ENCODE data around the gene STK32B. TPM values are rescaled to one million over a fixed set of nuclear protein-coding genes. Genes with fewer than 3 reads are reported as not detected.
"Not testable (repeated sequence)": the region's sequence is repeated elsewhere in the genome, so short reads cannot be mapped to it uniquely, and the experiment has no call there.

STK32B gene
- total RNA-seq, 2 experiments from 2014 or later: not detected

GRCh38 chr4:5250536-5250935, 199.3 kb downstream of the STK32B start:
- CTCF ChIA-PET; intact Hi-C loops (cut with micrococcal nuclease); H3K4me3 Mint-ChIP-seq; H3K27me3 Mint-ChIP-seq; H3K9me3 Mint-ChIP-seq; H3K4me1 Mint-ChIP-seq (ENCODE audit: low read depth); H3K27ac Mint-ChIP-seq; POLR2A ChIA-PET; H3K36me3 Mint-ChIP-seq; DNase-seq: not testable (repeated sequence)

- intact Hi-C loops (cut with micrococcal nuclease): no loop called here
- no peaks in the 10 kb centered on the region for H3K27me3 Mint-ChIP-seq
- no peaks in the 10 kb centered on the region for H3K9me3 Mint-ChIP-seq
- POLR2A ChIA-PET: no interaction called here
- no peaks in the 10 kb centered on the region for H3K36me3 Mint-ChIP-seq
- H3K4me3 Mint-ChIP-seq: no peak overlapping the region
- CTCF ChIA-PET: no interaction called here
- H3K27ac Mint-ChIP-seq: no peak overlapping the region
- no peaks in the 10 kb centered on the region for H3K4me1 Mint-ChIP-seq (ENCODE audit: low read depth)
- DNase-seq: no peak
These were observed 205.1 kb downstream of the STK32B start for GRCh38 chr4:5256421-5256820.

- no peaks in the 10 kb centered on the region for H3K4me1 Mint-ChIP-seq (ENCODE audit: low read depth)
- H3K4me3 Mint-ChIP-seq: no peak overlapping the region
- intact Hi-C loops (cut with micrococcal nuclease): no loop called here
- POLR2A ChIA-PET: interaction anchor here (0.6 kb wide), 1 partner anchor 492 kb away, joined by 3 read pairs; no protein-coding TSS in a partner anchor
- no peaks in the 10 kb centered on the region for H3K9me3 Mint-ChIP-seq
- DNase-seq: no peak
- H3K36me3 Mint-ChIP-seq: no peaks in the 10 kb centered on the region
- CTCF ChIA-PET: no interaction called here
- no peak overlapping the region for H3K27ac Mint-ChIP-seq
- no peaks in the 10 kb centered on the region for H3K27me3 Mint-ChIP-seq
These were observed 205.8 kb downstream of the STK32B start for GRCh38 chr4:5257086-5257485.

GRCh38 chr4:5259471-5259870, 208.2 kb downstream of the STK32B start:
- Mint-ChIP-seq H3K36me3 (no peaks in the 10 kb centered on the region), H3K4me3 (no peak overlapping the region), H3K27ac (no peak overlapping the region), H3K4me1 (ENCODE audit: low read depth) (no peaks in the 10 kb centered on the region), H3K27me3 (no peaks in the 10 kb centered on the region), H3K9me3 (no peaks in the 10 kb centered on the region)
- ChIA-PET POLR2A (no interaction called here), CTCF (no interaction called here)
- intact Hi-C loops (cut with micrococcal nuclease): no loop called here
- DNase-seq: no peak

GRCh38 chr4:5260121-5260520, 208.8 kb downstream of the STK32B start:
- CTCF ChIA-PET: no interaction called here
- H3K27me3 Mint-ChIP-seq: no peaks in the 10 kb centered on the region
- no peak overlapping the region for H3K4me3 Mint-ChIP-seq
- intact Hi-C loops (cut with micrococcal nuclease): no loop called here
- no peaks in the 10 kb centered on the region for H3K4me1 Mint-ChIP-seq (ENCODE audit: low read depth)
- POLR2A ChIA-PET: no interaction called here
- H3K36me3 Mint-ChIP-seq: no peaks in the 10 kb centered on the region
- no peak overlapping the region for H3K27ac Mint-ChIP-seq
- no peak for DNase-seq
- no peaks in the 10 kb centered on the region for H3K9me3 Mint-ChIP-seq

GRCh38 chr4:5261866-5262265, 210.6 kb downstream of the STK32B start:
- H3K9me3 Mint-ChIP-seq: no peaks in the 10 kb centered on the region
- ChIA-PET POLR2A (no interaction called here), CTCF (interaction anchor here (0.6 kb wide), 1 partner anchor 10 kb away, joined by 3 read pairs; no protein-coding TSS in a partner anchor)
- intact Hi-C loops (cut with micrococcal nuclease): no loop called here
- H3K36me3 Mint-ChIP-seq: no peaks in the 10 kb centered on the region
- no peaks in the 10 kb centered on the region for H3K27me3 Mint-ChIP-seq
- no peaks in the 10 kb centered on the region for H3K4me1 Mint-ChIP-seq (ENCODE audit: low read depth)
- DNase-seq: no peak
- H3K4me3 Mint-ChIP-seq: no peak overlapping the region
- no peak overlapping the region for H3K27ac Mint-ChIP-seq

- Mint-ChIP-seq H3K36me3 (no peaks in the 10 kb centered on the region), H3K4me1 (ENCODE audit: low read depth) (no peaks in the 10 kb centered on the region), H3K9me3 (no peaks in the 10 kb centered on the region), H3K27ac (no peak overlapping the region), H3K27me3 (no peaks in the 10 kb centered on the region), H3K4me3 (no peak overlapping the region)
- ChIA-PET POLR2A (no interaction called here), CTCF (no interaction called here)
- intact Hi-C loops (cut with micrococcal nuclease): no loop called here
- DNase-seq: no peak
These were observed 215.7 kb downstream of the STK32B start for GRCh38 chr4:5266991-5267390.

GRCh38 chr4:5267408-5267807, 216.1 kb downstream of the STK32B start:
- Mint-ChIP-seq H3K36me3 (no peaks in the 10 kb centered on the region), H3K27me3 (no peaks in the 10 kb centered on the region), H3K27ac (no peak overlapping the region), H3K4me3 (no peak overlapping the region), H3K9me3 (no peaks in the 10 kb centered on the region), H3K4me1 (ENCODE audit: low read depth) (no peaks in the 10 kb centered on the region)
- CTCF ChIA-PET: no interaction called here
- POLR2A ChIA-PET: no interaction called here
- intact Hi-C loops (cut with micrococcal nuclease): no loop called here
- DNase-seq: no peak

- intact Hi-C loops (cut with micrococcal nuclease): no loop called here
- H3K4me3 Mint-ChIP-seq: no peak overlapping the region
- peaks cover 6% of the 10 kb centered on the region for H3K9me3 Mint-ChIP-seq
- no peak for DNase-seq
- no peak overlapping the region for H3K27ac Mint-ChIP-seq
- ChIA-PET CTCF (no interaction called here), POLR2A (no interaction called here)
- no peaks in the 10 kb centered on the region for H3K36me3 Mint-ChIP-seq
- H3K4me1 Mint-ChIP-seq (ENCODE audit: low read depth): no peaks in the 10 kb centered on the region
- H3K27me3 Mint-ChIP-seq: peaks cover 3% of the 10 kb centered on the region
These were observed 225.3 kb downstream of the STK32B start for GRCh38 chr4:5276475-5277075.

- no peaks in the 10 kb centered on the region for H3K36me3 Mint-ChIP-seq
- POLR2A ChIA-PET: no interaction called here
- no peak overlapping the region for H3K4me3 Mint-ChIP-seq
- intact Hi-C loops (cut with micrococcal nuclease): no loop called here
- peaks cover 6% of the 10 kb centered on the region for H3K9me3 Mint-ChIP-seq
- H3K27ac Mint-ChIP-seq: no peak overlapping the region
- CTCF ChIA-PET: no interaction called here
- no peak for DNase-seq
- H3K27me3 Mint-ChIP-seq: peaks cover 3% of the 10 kb centered on the region
- H3K4me1 Mint-ChIP-seq (ENCODE audit: low read depth): no peaks in the 10 kb centered on the region
These were observed 225.8 kb downstream of the STK32B start for GRCh38 chr4:5277079-5277478.

- Mint-ChIP-seq H3K36me3 (no peaks in the 10 kb centered on the region), H3K27me3 (peaks cover 3% of the 10 kb centered on the region), H3K9me3 (peaks cover 6% of the 10 kb centered on the region), H3K4me3 (no peak overlapping the region), H3K27ac (no peak overlapping the region), H3K4me1 (ENCODE audit: low read depth) (no peaks in the 10 kb centered on the region)
- ChIA-PET POLR2A (no interaction called here), CTCF (no interaction called here)
- intact Hi-C loops (cut with micrococcal nuclease): no loop called here
- DNase-seq: no peak
These were observed 226.9 kb downstream of the STK32B start for GRCh38 chr4:5278213-5278612.

- DNase-seq; H3K27ac Mint-ChIP-seq; POLR2A ChIA-PET; H3K4me1 Mint-ChIP-seq (ENCODE audit: low read depth); H3K36me3 Mint-ChIP-seq; H3K27me3 Mint-ChIP-seq; H3K9me3 Mint-ChIP-seq; CTCF ChIA-PET; intact Hi-C loops (cut with micrococcal nuclease); H3K4me3 Mint-ChIP-seq: not testable (repeated sequence)
These were observed 228.8 kb downstream of the STK32B start for GRCh38 chr4:5280069-5280468.

- DNase-seq: peak; percentile 49
- intact Hi-C loops (cut with micrococcal nuclease): no loop called here
- H3K9me3 Mint-ChIP-seq: no peaks in the 10 kb centered on the region
- no peaks in the 10 kb centered on the region for H3K36me3 Mint-ChIP-seq
- POLR2A ChIA-PET: no interaction called here
- no peak overlapping the region for H3K4me3 Mint-ChIP-seq
- no peaks in the 10 kb centered on the region for H3K4me1 Mint-ChIP-seq (ENCODE audit: low read depth)
- CTCF ChIA-PET: no interaction called here
- peaks cover 3% of the 10 kb centered on the region for H3K27me3 Mint-ChIP-seq
- no peak overlapping the region for H3K27ac Mint-ChIP-seq
These were observed 229.5 kb downstream of the STK32B start for GRCh38 chr4:5280828-5281227.

- no peaks in the 10 kb centered on the region for H3K36me3 Mint-ChIP-seq
- ChIA-PET POLR2A (no interaction called here), CTCF (no interaction called here)
- intact Hi-C loops (cut with micrococcal nuclease): no loop called here
- H3K9me3 Mint-ChIP-seq: peaks cover 2% of the 10 kb centered on the region
- no peak overlapping the region for H3K4me3 Mint-ChIP-seq
- no peak overlapping the region for H3K27ac Mint-ChIP-seq
- H3K4me1 Mint-ChIP-seq (ENCODE audit: low read depth): no peaks in the 10 kb centered on the region
- DNase-seq: no peak
- no peaks in the 10 kb centered on the region for H3K27me3 Mint-ChIP-seq
These were observed 232.6 kb downstream of the STK32B start for GRCh38 chr4:5283837-5284236.

All from activated CD4-positive, alpha-beta memory T cell treated with anti-CD3 and anti-CD28 coated beads for 36 hours (primary cell).